ENCODE measurements around the gene HERC2.
A peak's percentile ranks its signal among the peaks of the same experiment; 100 is the strongest.
"Not testable (repeated sequence)": the region's sequence is repeated elsewhere in the genome, so short reads cannot be mapped to it uniquely, and the experiment has no call there.

The HERC2 gene

GRCh38 chr15:28281876-28282275 is 40.1 kb downstream of the HERC2 start:
- DNase-seq (ENCODE audit: low read depth): peak; percentile 31

- no peak for DNase-seq (ENCODE audit: low read depth)
Measured at GRCh38 chr15:28274635-28275034, 47.3 kb downstream of the HERC2 start.

DNA sequence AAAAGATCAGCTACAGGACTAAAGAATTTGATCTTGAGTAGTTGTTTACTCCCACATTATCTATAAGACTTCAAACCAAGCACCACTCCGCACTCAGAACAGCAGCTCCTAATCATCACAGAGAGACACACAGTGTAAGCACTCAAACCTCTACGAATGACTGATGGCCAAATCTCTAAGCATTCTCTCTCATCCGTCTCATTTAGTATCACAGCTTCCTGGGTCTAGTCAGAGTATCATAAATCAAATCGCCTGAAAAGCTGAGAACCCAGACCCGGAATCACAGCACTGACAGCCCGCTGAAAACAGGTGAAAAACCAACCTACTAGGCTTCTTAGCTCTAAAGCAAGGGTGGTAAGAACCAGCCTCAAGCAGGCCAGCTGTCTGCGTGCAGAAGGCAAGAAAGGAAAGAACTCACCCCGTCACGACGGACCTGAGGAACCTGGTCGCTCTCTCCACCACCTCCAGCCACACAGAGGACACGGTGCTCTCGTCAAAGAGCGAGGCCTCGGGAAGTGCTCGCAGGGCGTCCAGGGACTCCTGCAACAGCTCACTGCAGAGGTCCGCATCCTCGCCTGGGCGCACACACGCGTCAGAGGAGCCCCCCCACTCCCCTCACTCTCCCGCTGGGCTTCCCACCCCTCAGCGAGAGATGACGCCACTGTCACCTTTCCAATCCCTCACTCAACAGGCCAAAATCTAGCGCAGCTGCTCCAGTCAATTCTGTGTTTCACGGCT is 47.9 kb downstream of the HERC2 start:
- DNase-seq (ENCODE audit: low read depth): peak; percentile 38

- DNase-seq (ENCODE audit: low read depth): peak; percentile 45
Measured at GRCh38 chr15:28273468-28273867, 48.5 kb downstream of the HERC2 start.

DNA sequence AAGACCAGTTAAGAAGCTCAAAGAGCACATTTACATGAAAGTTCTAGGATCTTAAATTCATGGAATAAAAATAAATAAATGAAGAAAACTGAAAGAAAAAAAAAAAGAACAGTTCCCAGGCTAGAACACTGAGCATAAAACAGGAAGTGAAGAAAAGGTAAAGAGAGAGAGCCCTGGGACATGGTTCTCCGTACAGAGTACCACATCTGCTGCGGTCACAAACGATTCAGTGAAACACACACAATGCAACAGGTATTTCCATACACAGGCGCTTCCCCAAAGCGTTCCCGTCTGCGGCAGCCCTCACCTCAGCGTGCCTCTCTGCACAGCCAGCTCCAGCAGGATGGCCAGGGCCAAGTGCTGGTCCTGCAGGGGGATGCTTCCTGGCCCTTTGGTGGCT is 49.4 kb downstream of the HERC2 start:
- no peak for DNase-seq (ENCODE audit: low read depth)

DNA sequence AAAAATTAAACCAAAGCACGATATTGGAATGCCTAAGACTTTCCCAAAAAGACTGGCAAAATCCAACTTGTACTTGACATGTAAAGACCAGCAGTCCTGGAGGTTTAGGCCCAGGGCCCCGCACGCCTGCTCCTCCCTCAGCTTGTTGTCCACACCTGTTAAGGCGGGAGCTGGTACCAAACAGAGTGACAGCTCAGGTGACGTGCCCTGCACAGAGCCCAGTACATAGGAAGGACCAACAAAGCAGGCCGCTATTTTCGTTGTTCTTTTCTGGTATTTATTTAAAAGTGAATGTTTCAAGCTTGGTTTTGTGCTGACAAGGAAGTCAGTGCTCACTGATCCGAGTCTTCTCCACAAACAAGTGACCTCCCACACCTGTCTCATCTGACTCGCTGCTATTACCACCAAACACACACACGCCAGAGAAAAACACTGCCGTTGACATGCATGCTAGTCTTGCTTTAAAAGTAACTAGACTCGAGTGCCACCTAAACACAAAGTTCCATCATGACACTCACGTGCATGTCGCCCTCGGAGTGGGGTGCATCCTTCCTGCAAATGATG is 50.2 kb downstream of the HERC2 start:
- DNase-seq (ENCODE audit: low read depth): no peak

DNA sequence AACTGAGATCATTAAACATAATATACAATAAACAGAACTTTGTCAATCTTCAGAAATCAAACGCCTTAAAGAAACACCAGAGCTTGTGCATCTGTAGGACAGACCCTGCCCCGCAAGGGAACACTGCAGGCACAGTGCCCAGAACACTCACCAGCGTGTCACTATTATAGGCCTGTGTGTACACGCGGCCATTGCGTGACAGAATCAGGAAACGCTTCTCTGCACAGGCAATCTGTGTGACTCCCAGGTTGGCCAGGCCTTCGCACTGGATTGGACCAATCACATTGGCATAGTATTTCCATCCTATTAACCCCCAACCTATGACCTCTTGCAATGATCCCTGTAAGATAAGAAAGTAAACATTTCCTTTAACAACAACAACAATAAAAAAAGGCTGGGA is 52.9 kb downstream of the HERC2 start:
- DNase-seq (ENCODE audit: low read depth): no peak

DNA sequence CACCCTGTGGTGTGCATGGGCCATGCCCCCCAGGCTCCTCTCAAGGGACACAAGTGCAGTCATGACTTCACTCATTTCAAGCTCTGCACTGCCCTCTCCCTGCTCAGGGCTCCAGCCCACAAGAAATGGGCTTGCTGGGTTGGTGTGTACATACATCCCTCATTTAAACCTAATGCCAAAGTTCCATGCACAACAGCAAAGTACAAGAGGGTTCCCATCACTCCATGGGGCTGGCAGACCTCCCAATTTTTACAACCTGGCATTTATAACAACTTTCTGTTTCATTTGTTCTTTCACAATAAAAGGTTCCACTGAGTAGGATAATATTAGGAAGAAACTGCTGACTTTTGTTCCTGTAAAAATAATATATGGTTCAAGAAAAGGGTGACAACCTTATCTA is 54.3 kb downstream of the HERC2 start:
- no peak for DNase-seq (ENCODE audit: low read depth)

DNA sequence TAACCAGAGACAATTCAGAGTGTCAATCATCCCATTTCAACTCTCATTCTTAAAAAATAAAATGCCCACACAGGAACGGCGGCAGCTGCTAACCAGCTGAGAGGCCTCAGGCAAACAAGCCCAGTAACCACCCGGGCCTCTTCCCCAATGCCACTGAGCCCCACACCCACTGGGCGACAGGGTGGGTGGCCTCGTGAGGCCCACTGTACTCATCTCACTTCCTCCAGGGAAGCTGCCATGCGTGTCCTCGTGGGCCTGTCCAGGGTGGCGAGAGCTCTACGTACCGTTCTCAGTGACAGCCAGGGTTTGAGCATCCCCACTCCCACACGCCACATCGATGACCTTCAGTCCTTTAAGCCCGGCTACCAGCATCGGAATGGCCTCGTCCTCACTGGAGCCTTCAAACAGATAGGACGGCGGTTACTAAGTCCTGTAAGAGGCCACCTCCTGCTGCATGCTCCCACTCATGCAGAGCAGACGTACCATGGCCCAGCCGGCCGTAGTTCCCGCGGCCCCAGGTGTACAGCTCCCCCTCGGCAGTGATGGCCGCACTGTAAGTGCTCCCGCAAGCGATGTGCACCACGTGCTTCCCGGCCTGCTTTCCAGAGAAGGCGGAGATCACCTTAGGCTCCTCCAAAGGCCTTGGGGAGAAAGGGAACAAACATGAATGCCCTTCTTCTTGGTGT is 56.5 kb downstream of the HERC2 start:
- DNase-seq (ENCODE audit: low read depth): no peak

GRCh38 chr15:28264166-28264565 is 57.8 kb downstream of the HERC2 start:
- DNase-seq (ENCODE audit: low read depth): no peak

GRCh38 chr15:28262438-28262837 is 59.5 kb downstream of the HERC2 start:
- DNase-seq (ENCODE audit: low read depth): no peak

GRCh38 chr15:28260722-28261121 is 61.3 kb downstream of the HERC2 start:
- no peak for DNase-seq (ENCODE audit: low read depth)

- DNase-seq (ENCODE audit: low read depth): no peak
Measured at GRCh38 chr15:28260317-28260716, 61.7 kb downstream of the HERC2 start.

- no peak for DNase-seq (ENCODE audit: low read depth)
Measured at GRCh38 chr15:28255965-28256364, 66.0 kb downstream of the HERC2 start.

DNA sequence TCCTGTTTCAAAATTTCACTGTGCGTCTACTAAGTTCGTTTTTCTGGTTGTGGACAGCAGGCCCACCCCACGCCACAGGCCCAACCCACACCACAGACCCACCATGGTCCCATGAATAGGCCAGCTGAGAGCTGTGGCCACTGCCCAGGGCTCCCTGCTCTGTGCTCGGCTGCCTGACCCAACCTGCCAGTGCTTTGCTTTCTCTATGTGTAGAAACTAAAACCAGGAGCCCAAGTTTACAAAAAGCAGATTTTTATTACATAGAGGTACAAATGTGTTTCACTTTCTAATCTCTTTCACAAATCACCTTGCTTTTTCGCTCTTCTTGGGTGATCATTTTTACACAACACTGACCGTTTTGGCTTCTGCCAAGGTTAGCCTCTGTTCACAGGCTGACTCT is 69.1 kb downstream of the HERC2 start:
- no peak for DNase-seq (ENCODE audit: low read depth)

GRCh38 chr15:28246605-28247004 is 75.4 kb downstream of the HERC2 start:
- DNase-seq (ENCODE audit: low read depth): no peak

GRCh38 chr15:28243901-28244300 is 78.1 kb downstream of the HERC2 start:
- no peak for DNase-seq (ENCODE audit: low read depth)

DNA sequence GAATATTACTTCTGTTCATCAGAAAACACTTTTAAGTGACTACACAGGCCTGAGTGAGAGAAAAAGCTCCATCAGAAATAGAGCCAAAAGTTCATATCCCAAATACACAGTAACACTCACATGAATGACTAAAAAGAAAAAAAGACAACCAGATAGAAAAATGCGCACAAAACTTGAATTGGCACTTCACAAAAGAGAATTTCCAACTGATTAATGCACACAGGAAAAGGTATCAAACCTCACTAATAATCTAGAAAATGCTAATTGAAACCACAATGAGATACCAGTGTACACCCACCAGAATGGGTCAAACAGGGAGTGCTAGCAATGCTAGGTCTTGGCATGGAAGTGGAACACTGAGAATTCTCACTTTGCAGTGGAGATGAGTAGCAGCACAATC is 78.6 kb downstream of the HERC2 start:
- DNase-seq (ENCODE audit: low read depth): no peak

DNA sequence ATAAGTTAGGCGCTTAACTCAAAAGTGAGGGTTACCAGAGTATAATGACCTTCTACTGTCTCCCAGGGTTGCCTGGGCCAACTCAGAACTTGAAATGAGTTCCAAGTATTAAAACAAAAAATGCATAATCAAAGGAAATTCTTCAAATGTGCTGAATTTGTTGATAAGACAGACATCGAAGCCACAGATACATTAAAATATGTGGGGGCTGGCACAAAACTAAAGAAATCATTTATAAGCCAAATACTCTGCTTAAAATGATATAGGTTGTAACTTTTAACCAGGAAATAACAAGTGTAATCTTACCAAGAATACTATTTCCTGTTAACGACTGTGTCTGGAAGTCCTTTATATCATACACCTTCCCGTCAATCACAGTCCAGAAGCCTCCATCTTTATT is 83.7 kb downstream of the HERC2 start:
- not testable (repeated sequence) for DNase-seq (ENCODE audit: low read depth)

DNA sequence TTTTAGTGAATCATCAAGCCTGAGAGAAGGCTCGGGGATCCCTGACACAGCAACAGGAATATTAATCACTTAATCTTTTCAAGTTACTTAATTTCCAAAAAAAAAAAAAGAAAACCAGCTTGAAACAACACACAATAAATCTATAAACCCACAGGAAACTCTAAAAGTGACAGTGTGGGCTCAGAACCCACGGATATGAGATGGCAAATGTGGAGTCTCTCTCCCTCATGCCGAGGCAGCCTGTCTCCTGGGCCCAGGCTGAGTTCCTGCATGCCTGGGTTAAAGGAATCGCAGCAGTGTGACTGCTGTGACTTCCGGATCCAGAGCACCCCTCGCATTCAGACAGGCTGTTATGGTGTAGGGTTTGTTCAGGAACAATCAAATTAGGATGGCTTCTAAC is 90.2 kb downstream of the HERC2 start:
- not testable (repeated sequence) for DNase-seq (ENCODE audit: low read depth)

GRCh38 chr15:28231336-28231735 is 90.6 kb downstream of the HERC2 start:
- DNase-seq (ENCODE audit: low read depth): not testable (repeated sequence)

DNA sequence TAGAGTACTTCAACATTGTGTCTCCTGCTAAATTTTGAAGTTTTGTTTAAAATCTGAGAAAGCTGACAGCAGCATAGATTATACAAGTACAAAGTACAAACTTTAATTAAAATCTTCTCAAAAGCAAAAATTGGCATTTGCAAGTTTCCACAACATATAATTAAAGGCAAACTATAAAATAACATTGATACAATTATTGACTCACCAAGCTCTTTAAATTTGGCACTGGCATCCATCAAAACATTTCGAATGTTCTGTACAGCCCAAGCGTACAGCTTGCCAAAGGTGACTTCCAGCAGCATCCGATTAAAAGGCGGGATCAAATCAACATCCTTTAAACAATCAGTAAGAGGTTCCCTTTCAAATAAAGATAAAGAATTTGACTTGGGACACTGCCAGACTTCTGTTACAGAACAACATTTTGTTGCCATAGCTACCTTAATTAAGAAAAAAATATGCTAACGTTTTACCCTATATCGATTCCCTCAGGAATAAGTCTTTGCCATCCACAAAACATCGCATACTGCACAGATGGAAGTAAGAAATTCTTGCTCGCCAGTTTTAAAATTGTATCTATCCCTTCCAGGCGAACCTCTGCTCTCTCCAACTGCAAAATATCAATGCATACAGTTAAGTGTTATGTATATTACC is 92.9 kb downstream of the HERC2 start:
- not testable (repeated sequence) for DNase-seq (ENCODE audit: low read depth)

- no peak for DNase-seq (ENCODE audit: low read depth)
Measured at GRCh38 chr15:28228096-28228495, 93.9 kb downstream of the HERC2 start.

Measured in amniotic epithelial cell (primary cell).